Body of pancreas (tissue), 4 donors: Measurements from ENCODE around the gene RPA1.

Source experiments
- CTCF ChIP-seq, 7 experiments: fragments of 450-650 bp in 4 of 7; fragments of 200-600 bp in 3 of 7; sonication (generic) in 3 of 7; IDR thresholded peaks; one replicate each; pipeline ENCODE4 v1.5.1; 2016 to 2019; ENCODE audit warnings: antibody characterized with exemption in 7 of 7
- POLR2A ChIP-seq, 3 donors: fragments of 450-650 bp; IDR thresholded peaks; one replicate each; pipeline ENCODE4 v1.6.1; 2016; ENCODE audit warnings: antibody characterized with exemption in 3 of 3, mild to moderate bottlenecking in 2 of 3

GRCh38 chr17:1808644-1809043, 21.2 kb upstream of the RPA1 start:
- TF ChIP-seq CTCF (IDR thresholded peaks at IDR 0.05), result no peak
- TF ChIP-seq POLR2A (IDR thresholded peaks at IDR 0.05), result no peak
